Embryonic facial prominence (tissue), 1 donor: ENCODE data around the gene GATA5.

Source experiments
- DNase-seq: peaks from one replicate; pipeline ENCODE4 v3.0.0-alpha.2; 2016; ENCODE audit errors: extremely low spot score

GATA5 gene

DNA sequence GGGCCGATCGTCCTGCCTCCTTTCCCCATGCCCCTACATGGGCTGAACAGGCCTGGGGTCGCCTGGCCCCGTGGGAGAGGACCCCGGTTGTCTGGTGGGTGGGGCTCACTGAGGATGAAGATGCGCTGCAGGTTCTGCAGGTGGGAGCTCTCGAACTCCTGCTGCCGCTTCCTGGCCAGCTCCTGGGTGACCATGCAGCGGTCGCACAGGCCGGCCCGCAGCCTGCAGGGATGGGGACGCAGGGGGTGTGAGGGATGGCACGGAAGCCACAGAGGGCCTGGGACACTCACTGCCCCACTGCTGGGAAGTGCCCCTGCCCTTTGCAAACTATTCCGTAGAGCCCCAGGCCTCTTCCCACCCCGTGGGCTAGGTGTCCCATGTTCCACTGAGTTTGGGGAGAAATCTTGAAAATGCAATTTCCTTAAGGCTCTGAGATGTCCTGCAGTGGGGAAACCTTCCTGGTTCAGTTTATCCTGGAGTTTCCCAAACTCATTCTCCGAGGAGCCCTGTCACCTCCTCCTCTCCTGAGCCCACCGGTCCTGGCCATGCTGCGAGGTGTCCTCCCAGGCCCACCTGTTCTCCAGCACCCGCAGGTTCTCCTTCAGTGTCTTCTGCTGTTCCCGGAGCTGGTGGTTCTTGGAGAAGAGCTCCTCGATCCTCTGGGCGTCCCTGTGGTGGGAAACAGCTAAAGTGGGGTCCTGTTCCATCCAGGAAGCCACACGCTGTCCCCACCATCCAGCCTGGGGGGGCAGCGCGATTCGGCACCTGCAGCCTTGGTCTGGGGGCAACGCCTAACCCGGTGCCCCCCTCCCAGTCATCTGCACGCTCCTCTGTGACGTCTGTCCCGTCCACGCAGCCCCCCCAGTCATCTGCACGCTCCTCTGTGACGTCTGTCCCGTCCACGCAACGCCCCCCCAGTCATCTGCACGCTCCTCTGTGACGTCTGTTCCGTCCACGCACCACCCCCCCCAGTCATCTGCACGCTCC lies 58.9 kb downstream of the GATA5 start:
- DNase-seq = no peak

DNA sequence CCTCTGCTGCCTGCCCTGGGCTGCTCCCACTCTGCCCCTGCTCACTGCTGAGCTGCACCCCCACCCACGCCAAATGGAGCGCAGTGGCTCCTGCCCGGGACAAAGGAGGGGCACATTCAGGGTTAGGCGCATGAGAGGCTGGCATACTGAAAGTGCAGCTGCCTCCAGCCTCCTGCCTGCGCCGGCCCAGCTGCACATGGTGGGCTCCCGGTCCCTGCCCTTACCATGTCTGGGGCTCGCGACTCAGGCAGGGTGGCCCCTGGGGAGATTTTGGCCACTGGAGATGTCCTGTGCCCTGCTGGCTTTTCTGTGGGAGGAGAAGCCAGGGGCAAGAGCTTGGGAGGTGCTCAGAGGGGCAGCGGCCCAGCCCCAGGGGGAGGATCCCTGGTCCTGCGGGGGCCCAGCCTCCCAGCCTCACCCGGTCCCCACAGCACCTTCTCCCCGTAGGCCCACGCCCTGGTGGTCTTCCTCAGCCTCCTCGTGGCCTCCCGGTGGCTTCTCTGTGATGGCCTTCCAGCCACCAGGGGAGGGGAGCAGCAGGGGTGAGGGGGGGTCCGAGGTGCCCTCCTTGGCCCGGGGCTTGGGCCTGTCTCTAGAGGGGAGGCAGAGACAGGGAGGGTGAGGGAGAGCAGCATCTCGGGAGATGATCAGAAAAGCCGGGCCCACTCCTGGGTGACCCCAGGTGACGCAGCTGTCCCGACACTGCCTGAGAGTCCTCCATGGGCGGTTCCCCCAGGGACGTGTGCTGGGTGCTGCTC lies 60.3 kb downstream of the GATA5 start:
- no peak for DNase-seq

DNA sequence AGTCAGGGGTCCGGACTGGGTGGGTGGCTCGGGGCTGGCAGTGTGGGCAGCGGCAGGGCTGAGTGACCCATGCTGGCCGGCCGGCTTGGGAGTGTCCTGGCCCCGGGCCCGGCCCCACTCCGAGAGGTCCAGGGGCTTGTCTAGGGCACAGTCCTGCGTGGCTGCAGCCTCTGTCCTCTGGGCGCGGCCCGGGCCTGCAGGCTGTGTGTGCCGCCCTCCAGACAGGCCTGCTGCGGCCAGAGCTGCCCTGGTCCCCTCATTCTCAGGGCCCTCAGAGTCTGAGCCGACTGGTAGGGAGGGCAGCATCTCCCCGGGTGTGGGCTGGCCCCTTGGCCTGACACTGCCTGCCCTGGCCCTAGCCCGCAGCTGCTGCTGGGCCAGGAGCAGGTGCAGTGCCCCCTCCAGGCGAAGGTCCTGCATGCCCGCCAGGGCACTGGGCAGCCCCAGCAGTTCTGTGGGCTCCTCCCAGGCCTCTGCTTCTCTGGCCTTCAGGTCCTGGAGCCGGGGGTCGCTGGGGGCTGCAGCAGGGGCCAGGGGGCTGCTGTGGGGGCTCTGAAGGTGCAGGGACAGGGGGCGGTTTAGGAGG lies 61.8 kb downstream of the GATA5 start:
- no peak for DNase-seq
